GM10266 (cell line): Measurements from ENCODE around the gene TTC39A.

Experiments used
- DNase-seq: peaks from one replicate; pipeline ENCODE4 v3.0.0; 2012; ENCODE audit errors: extremely low spot score
- CTCF ChIP-seq: IDR thresholded peaks from 2 replicates; pipeline ENCODE4 v1.5.1; 2012; ENCODE audit warnings: mild to moderate bottlenecking, low read depth; ENCODE audit not compliant: control insufficient read depth, insufficient read depth; ENCODE audit errors: missing control alignments

Gene TTC39A

GRCh38 chr1:51345300-51345687 is 14.9 kb upstream of the TTC39A start:
- DNase-seq, result no peak
- no peak for TF ChIP-seq CTCF

GRCh38 chr1:51344602-51345299 is 14.4 kb upstream of the TTC39A start:
- peak; percentile 16 for TF ChIP-seq CTCF
- DNase-seq, result peak; percentile 58

GRCh38 chr1:51344276-51344601 is 13.9 kb upstream of the TTC39A start:
- DNase-seq, result no peak
- no peak for TF ChIP-seq CTCF

- DNase-seq, result no peak
- no peak for TF ChIP-seq CTCF
These were observed 13.3 kb upstream of the TTC39A start for GRCh38 chr1:51343624-51344023.

GRCh38 chr1:51342591-51343206 is 12.3 kb upstream of the TTC39A start:
- no peak for TF ChIP-seq CTCF
- no peak for DNase-seq

GRCh38 chr1:51341876-51342496 is 11.6 kb upstream of the TTC39A start:
- no peak for TF ChIP-seq CTCF
- DNase-seq, result peak; percentile 77

- TF ChIP-seq CTCF, result no peak
- DNase-seq, result peak; percentile 12
These were observed 10.0 kb upstream of the TTC39A start for GRCh38 chr1:51340380-51340779.
